Prostate gland (tissue), 2 donors: ENCODE measurements around the gene PTTG1. TPM values are rescaled to one million over a fixed set of nuclear protein-coding genes. Genes with fewer than 3 reads are reported as not detected.

Source experiments
- DNase-seq: peaks from one replicate; pipeline ENCODE4 v3.0.0-alpha.2; 2019; ENCODE audit warnings: low spot score
- H3K27ac ChIP-seq, 2 donors: fragments of 200-600 bp; sonication (generic); 2 replicates each; pipeline ENCODE4 v1.5.1; 2017 to 2019
- H3K27me3 ChIP-seq: fragments of 200-600 bp; sonication (generic); replicated peaks from 2 replicates; pipeline ENCODE4 v1.5.1; 2019; ENCODE audit not compliant: insufficient read depth
- H3K36me3 ChIP-seq, 2 donors: fragments of 200-600 bp; sonication (generic); 1 replicate in 1 of 2; 2 replicates in 1 of 2; pipeline versions ENCODE4 v1.5.1 to v1.8.1; 2017 to 2019
- H3K4me1 ChIP-seq: fragments of 200-600 bp; sonication (generic); replicated peaks from 2 replicates; pipeline ENCODE4 v1.5.1; 2019
- H3K4me3 ChIP-seq, 2 donors: fragments of 200-600 bp; sonication (generic); 2 replicates each; pipeline ENCODE4 v1.5.1; 2017 to 2019
- H3K9me3 ChIP-seq: fragments of 200-600 bp; sonication (generic); 2 replicates; pipeline ENCODE4 v1.5.1; 2017
- CTCF ChIP-seq, 4 experiments: fragments of 200-600 bp in 2 of 4; fragments of 450-650 bp in 2 of 4; sonication (generic) in 2 of 4; IDR thresholded peaks; 1 replicate in 3 of 4; 2 replicates in 1 of 4; pipeline ENCODE4 v1.5.1; 2016 to 2019; ENCODE audit warnings: antibody characterized with exemption in 4 of 4, mild to moderate bottlenecking in 2 of 4, moderate library complexity in 2 of 4
- POLR2A ChIP-seq: fragments of 450-650 bp; IDR thresholded peaks from one replicate; pipeline ENCODE4 v1.6.1; 2016; ENCODE audit warnings: antibody characterized with exemption, mild to moderate bottlenecking
- POLR2AphosphoS5 ChIP-seq: sonication (generic); formaldehyde crosslinking; IDR thresholded peaks from one replicate; pipeline ENCODE4 v1.6.1; 2017; ENCODE audit warnings: antibody characterized with exemption
- WGBS: methylation state at CpG from one replicate; pipeline ENCODE4 v1.1.5; 2018; 5-methylcytosine and 5-hydroxymethylcytosine counted together
- intact Hi-C: fragments of 100-400 bp; cut with DNase I; formaldehyde crosslinking; loops from one replicate; pipeline ENCODE4 v1.14.2; 2022
- total RNA-seq, 2 donors: library from RNA; depleted of rRNA; stranded (reverse); fragments of >200 nt; gene quantifications; one replicate each; pipeline ENCODE4 v1.1.0, GENCODE V29; 2016

PTTG1 gene
- total RNA-seq, 2 donors from 2014 or later: 4.3 to 44.9 TPM

- Histone ChIP-seq H3K4me3 (no peak overlapping the region), H3K9me3 (no peaks in the 10 kb centered on the region), H3K27ac (no peak overlapping the region), H3K36me3 (no peaks in the 10 kb centered on the region), H3K4me1 (no peaks in the 10 kb centered on the region), H3K27me3 (no peaks in the 10 kb centered on the region)
- no peak for DNase-seq
- TF ChIP-seq POLR2A: no peak
- TF ChIP-seq POLR2AphosphoS5: no peak
- no peak for TF ChIP-seq CTCF (IDR thresholded peaks at IDR 0.05)
- WGBS: 68% methylated on average over 2 of the region's 2 CpGs
- intact Hi-C loops: no loop called here
Measured at GRCh38 chr5:160378330-160378729, 43.3 kb upstream of the PTTG1 start.

- Histone ChIP-seq H3K27ac (no peak overlapping the region), H3K4me3 (no peak overlapping the region), H3K9me3 (no peaks in the 10 kb centered on the region), H3K27me3 (no peaks in the 10 kb centered on the region), H3K36me3 (no peaks in the 10 kb centered on the region), H3K4me1 (no peaks in the 10 kb centered on the region)
- TF ChIP-seq CTCF (IDR thresholded peaks at IDR 0.05) (no peak), POLR2AphosphoS5 (no peak), POLR2A (no peak)
- intact Hi-C loops: no loop called here
- no peak for DNase-seq
- WGBS: 51% methylated on average over 4 of the region's 4 CpGs
Measured at GRCh38 chr5:160379511-160379910, 42.1 kb upstream of the PTTG1 start.

GRCh38 chr5:160380041-160380440, 41.6 kb upstream of the PTTG1 start:
- intact Hi-C loops: no loop called here
- no peak for TF ChIP-seq POLR2A
- TF ChIP-seq CTCF (IDR thresholded peaks at IDR 0.05): no peak
- no peak for TF ChIP-seq POLR2AphosphoS5
- H3K9me3 ChIP-seq: no peaks in the 10 kb centered on the region
- no peaks in the 10 kb centered on the region for H3K36me3 ChIP-seq
- no peak overlapping the region for H3K4me3 ChIP-seq
- no peak for DNase-seq
- WGBS: 69% methylated on average over 2 of the region's 2 CpGs
- no peaks in the 10 kb centered on the region for H3K27me3 ChIP-seq
- H3K4me1 ChIP-seq: no peaks in the 10 kb centered on the region
- no peak overlapping the region for H3K27ac ChIP-seq

GRCh38 chr5:160382346-160382745, 39.3 kb upstream of the PTTG1 start:
- Histone ChIP-seq H3K27ac (no peak overlapping the region), H3K4me1 (no peaks in the 10 kb centered on the region), H3K4me3 (no peak overlapping the region), H3K36me3 (no peaks in the 10 kb centered on the region), H3K9me3 (no peaks in the 10 kb centered on the region), H3K27me3 (no peaks in the 10 kb centered on the region)
- TF ChIP-seq CTCF (IDR thresholded peaks at IDR 0.05): no peak
- TF ChIP-seq POLR2A: no peak
- DNase-seq: no peak
- WGBS: 61% methylated on average over 3 of the region's 3 CpGs
- intact Hi-C loops: no loop called here

- H3K27me3 ChIP-seq: no peaks in the 10 kb centered on the region
- intact Hi-C loops: no loop called here
- DNase-seq: no peak
- no peak overlapping the region for H3K4me3 ChIP-seq
- 94% methylated on average over 1 of the region's 1 CpG for WGBS
- no peaks in the 10 kb centered on the region for H3K4me1 ChIP-seq
- TF ChIP-seq POLR2A (no peak), CTCF (IDR thresholded peaks at IDR 0.05) (no peak), POLR2AphosphoS5 (no peak)
- H3K9me3 ChIP-seq: no peaks in the 10 kb centered on the region
- no peaks in the 10 kb centered on the region for H3K36me3 ChIP-seq
- H3K27ac ChIP-seq: no peak overlapping the region
Measured at GRCh38 chr5:160384681-160385080, 37.0 kb upstream of the PTTG1 start.
